Type B pancreatic cell (in vitro differentiated cells): ENCODE data around the gene BSG. TPM values are rescaled to one million over a fixed set of nuclear protein-coding genes. Genes with fewer than 3 reads are reported as not detected.
"Not testable (repeated sequence)": the region's sequence is repeated elsewhere in the genome, so short reads cannot be mapped to it uniquely, and the experiment has no call there.

ENCODE experiments used
- DNase-seq: peaks from one replicate; pipeline ENCODE4 v3.0.0; 2021; ENCODE audit warnings: mixed read lengths; ENCODE audit not compliant: unreplicated experiment; ENCODE audit errors: extremely low spot score
- H3K27ac Mint-ChIP-seq: 2 replicates; pipeline ENCODE4 v1.8.0; 2021; ENCODE audit warnings: mild to moderate bottlenecking, mixed read lengths
- H3K27me3 Mint-ChIP-seq: 2 replicates; pipeline ENCODE4 v1.8.0; 2021; ENCODE audit warnings: mixed read lengths
- H3K36me3 Mint-ChIP-seq: 2 replicates; pipeline ENCODE4 v1.8.0; 2021; ENCODE audit warnings: mixed read lengths
- H3K4me1 Mint-ChIP-seq: one replicate; pipeline ENCODE4 v1.8.0; 2021; ENCODE audit warnings: mixed read lengths; ENCODE audit not compliant: unreplicated experiment
- H3K4me3 Mint-ChIP-seq: 2 replicates; pipeline ENCODE4 v1.8.0; 2021; ENCODE audit warnings: mild to moderate bottlenecking, mixed read lengths
- H3K9me3 Mint-ChIP-seq: 2 replicates; pipeline ENCODE4 v1.8.0; 2021; ENCODE audit warnings: mixed read lengths
- CTCF ChIP-seq: fragments of 200-600 bp; sonication (generic); conservative IDR thresholded peaks from 2 replicates; pipeline ENCODE4 v1.5.0; 2021; ENCODE audit warnings: antibody characterized with exemption, mild to moderate bottlenecking
- total RNA-seq: library from RNA; stranded (reverse); gene quantifications from 2 replicates; pipeline ENCODE4 v1.2.1, GENCODE V29; 2021; ENCODE audit warnings: low replicate concordance

BSG gene
- total RNA-seq, 1 donor from 2014 or later, result 522 TPM

GRCh38 chr19:601790-602189 is 29.4 kb downstream of the BSG start:
- H3K4me1 Mint-ChIP-seq, result no peaks in the 10 kb centered on the region
- H3K4me3 Mint-ChIP-seq, result no peak overlapping the region
- H3K9me3 Mint-ChIP-seq, result no peaks in the 10 kb centered on the region
- TF ChIP-seq CTCF, result no peak
- no peaks in the 10 kb centered on the region for H3K36me3 Mint-ChIP-seq
- no peak overlapping the region for H3K27ac Mint-ChIP-seq
- no peak for DNase-seq
- H3K27me3 Mint-ChIP-seq, result no peaks in the 10 kb centered on the region

GRCh38 chr19:602391-603301 is 30.2 kb downstream of the BSG start:
- no peaks in the 10 kb centered on the region for H3K27me3 Mint-ChIP-seq

GRCh38 chr19:603302-603639 is 30.9 kb downstream of the BSG start:
- H3K9me3 Mint-ChIP-seq, DNase-seq, H3K36me3 Mint-ChIP-seq, H3K27me3 Mint-ChIP-seq, H3K4me3 Mint-ChIP-seq, H3K4me1 Mint-ChIP-seq, H3K27ac Mint-ChIP-seq: not testable (repeated sequence)

More at GRCh38 chr19:602391-603301, 30.2 kb downstream of the BSG start:
- Mint-ChIP-seq H3K4me1 (no peaks in the 10 kb centered on the region), H3K4me3 (no peak overlapping the region), H3K27ac (no peak overlapping the region), H3K36me3 (no peaks in the 10 kb centered on the region), H3K9me3 (no peaks in the 10 kb centered on the region)
- DNase-seq, result no peak
- TF ChIP-seq CTCF, result no peak

GRCh38 chr19:603779-604178 is 31.4 kb downstream of the BSG start:
- not testable (repeated sequence) for H3K27ac Mint-ChIP-seq, H3K4me1 Mint-ChIP-seq, H3K36me3 Mint-ChIP-seq, H3K27me3 Mint-ChIP-seq, DNase-seq, H3K4me3 Mint-ChIP-seq, H3K9me3 Mint-ChIP-seq

- no peak for TF ChIP-seq CTCF
- Mint-ChIP-seq H3K27ac (no peak overlapping the region), H3K9me3 (no peaks in the 10 kb centered on the region), H3K36me3 (no peaks in the 10 kb centered on the region), H3K4me1 (no peaks in the 10 kb centered on the region), H3K4me3 (no peak overlapping the region), H3K27me3 (no peaks in the 10 kb centered on the region)
- DNase-seq, result no peak
Observed at GRCh38 chr19:604355-604754, 32.0 kb downstream of the BSG start.

GRCh38 chr19:605061-605971 is 32.9 kb downstream of the BSG start:
- not testable (repeated sequence) for H3K36me3 Mint-ChIP-seq, H3K27me3 Mint-ChIP-seq, DNase-seq, H3K9me3 Mint-ChIP-seq, H3K4me1 Mint-ChIP-seq, H3K27ac Mint-ChIP-seq, H3K4me3 Mint-ChIP-seq
